Measurements from ENCODE around the gene SH3BP5.
A peak's percentile ranks its signal among the peaks of the same experiment; 100 is the strongest.

The SH3BP5 gene

DNA sequence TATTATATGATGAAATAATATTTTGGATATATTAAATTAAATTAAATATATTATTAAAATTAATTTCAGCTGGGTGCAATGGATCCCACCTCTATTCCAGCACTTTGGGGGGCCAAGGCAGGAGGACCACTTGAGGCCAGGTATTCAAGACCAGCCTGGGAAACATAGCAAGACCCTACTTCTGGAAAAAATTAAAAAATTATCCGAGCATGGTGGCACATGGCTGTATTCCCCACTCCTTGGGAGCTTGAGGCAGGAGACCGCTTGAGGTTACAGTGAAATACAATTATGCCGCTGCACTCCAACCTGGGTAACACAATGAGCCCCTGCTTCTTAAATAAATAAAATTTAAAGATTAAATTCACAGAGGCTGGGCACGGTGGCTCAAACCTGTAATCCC, 61.4 kb downstream of the SH3BP5 start:
- TF ChIP-seq, protein P1, sequence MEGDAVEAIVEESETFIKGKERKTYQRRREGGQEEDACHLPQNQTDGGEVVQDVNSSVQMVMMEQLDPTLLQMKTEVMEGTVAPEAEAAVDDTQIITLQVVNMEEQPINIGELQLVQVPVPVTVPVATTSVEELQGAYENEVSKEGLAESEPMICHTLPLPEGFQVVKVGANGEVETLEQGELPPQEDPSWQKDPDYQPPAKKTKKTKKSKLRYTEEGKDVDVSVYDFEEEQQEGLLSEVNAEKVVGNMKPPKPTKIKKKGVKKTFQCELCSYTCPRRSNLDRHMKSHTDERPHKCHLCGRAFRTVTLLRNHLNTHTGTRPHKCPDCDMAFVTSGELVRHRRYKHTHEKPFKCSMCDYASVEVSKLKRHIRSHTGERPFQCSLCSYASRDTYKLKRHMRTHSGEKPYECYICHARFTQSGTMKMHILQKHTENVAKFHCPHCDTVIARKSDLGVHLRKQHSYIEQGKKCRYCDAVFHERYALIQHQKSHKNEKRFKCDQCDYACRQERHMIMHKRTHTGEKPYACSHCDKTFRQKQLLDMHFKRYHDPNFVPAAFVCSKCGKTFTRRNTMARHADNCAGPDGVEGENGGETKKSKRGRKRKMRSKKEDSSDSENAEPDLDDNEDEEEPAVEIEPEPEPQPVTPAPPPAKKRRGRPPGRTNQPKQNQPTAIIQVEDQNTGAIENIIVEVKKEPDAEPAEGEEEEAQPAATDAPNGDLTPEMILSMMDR (IDR thresholded peaks at IDR 0.05; ENCODE audit: insufficient read depth, missing control alignments): no peak
- FAIRE-seq (no peak), DNase-seq (ENCODE audit: insufficient read length, low spot score) (no peak)

DNA sequence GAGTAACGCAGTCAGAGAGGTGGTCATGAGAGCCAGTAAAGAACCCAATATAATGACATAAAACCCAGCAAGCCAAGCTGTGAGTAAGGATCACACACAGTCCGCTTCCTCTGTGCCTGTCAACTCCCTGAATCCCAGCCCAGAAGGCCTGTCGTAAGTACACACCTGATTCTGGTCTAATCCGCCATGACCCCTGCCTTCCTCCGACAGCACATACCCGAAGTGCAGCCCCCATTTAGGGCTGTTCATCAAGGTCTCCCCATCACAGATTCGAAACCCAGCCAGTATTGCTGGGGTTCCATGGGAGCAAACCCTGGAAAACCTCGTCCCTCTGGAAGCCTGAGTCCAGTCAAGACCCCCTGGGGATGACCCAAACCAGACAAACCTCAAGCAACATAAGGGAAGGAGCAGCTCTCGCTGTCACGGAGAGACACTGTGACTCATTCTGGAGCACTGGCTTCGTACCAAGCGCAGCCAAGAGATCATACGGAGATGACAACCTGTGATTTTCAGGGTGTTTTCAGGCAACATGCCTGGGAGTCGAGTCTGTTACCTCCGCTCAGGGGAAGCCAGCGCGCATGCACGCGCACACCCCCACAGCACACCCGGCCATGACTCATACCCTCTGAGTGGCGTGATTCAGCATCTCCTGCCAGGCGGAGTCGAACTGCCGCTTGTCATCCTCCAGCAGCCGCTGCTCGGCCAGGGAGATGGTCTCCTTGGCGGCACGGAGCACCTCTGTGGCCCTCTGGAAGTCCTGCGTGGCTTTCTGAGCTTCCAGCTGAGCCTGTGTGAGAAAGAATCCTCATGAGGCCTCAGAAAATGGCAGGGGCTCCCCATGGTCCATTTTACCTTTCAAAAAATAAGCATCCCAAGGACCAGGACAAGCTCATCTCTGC, 63.0 kb downstream of the SH3BP5 start:
- TF ChIP-seq, protein P1 (IDR thresholded peaks at IDR 0.05; ENCODE audit: insufficient read depth, missing control alignments): no peak
- DNase-seq (ENCODE audit: insufficient read length, low spot score) (no peak), FAIRE-seq (no peak)

DNA sequence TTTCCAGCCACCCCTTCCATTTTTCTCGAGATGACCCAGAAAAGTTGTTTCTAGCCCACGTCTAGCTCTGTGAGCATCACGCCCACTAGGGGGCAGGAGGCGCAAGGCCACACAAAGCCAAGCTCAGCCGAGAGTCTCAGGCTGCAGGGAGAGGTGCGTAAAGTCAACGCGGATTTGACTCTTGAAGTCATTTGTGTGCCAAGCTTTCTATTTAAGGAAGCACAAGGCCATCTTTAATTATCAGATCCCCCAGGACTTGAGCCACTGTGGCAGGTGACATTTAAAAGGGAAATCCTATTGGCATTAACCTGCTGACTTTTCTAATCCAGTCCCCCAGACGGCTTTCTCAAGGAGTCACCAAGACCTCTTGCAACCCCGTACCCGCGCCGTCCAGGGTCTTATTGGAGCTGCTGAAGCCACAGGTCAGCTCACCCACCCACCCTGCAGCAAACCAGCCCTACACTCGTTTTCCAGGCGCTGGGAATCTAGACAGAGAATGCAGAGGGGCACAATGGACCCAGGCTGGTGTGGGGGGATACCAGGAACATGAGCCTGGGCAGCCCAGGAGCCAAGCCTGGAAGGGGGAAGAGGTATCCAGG, 64.3 kb downstream of the SH3BP5 start:
- DNase-seq (ENCODE audit: insufficient read length, low spot score) (peak; percentile 67), FAIRE-seq (no peak)
- TF ChIP-seq, protein P1 (IDR thresholded peaks at IDR 0.05; ENCODE audit: insufficient read depth, missing control alignments): peak; percentile 99

DNA sequence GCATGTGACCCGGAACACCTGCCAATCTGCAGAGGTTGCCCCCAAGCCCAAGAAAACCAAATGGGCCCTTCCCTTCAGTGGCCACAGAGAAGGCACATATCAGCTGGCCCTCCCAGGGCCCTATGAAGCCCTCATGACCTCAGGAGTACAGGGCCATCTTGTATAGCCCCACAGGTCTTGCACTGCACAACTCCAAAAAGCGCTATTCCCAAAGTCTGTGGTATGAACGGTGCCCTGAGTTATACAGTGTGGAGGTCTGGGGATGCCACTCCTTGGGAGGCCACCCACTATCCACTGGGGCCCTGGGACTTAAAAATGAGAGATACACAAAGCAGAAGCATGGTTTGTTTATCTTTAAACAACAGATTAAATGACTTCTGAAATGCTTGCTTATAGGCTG, 64.9 kb downstream of the SH3BP5 start:
- FAIRE-seq (no peak), DNase-seq (ENCODE audit: insufficient read length, low spot score) (no peak)
- TF ChIP-seq, protein P1 (IDR thresholded peaks at IDR 0.05; ENCODE audit: insufficient read depth, missing control alignments): no peak

DNA sequence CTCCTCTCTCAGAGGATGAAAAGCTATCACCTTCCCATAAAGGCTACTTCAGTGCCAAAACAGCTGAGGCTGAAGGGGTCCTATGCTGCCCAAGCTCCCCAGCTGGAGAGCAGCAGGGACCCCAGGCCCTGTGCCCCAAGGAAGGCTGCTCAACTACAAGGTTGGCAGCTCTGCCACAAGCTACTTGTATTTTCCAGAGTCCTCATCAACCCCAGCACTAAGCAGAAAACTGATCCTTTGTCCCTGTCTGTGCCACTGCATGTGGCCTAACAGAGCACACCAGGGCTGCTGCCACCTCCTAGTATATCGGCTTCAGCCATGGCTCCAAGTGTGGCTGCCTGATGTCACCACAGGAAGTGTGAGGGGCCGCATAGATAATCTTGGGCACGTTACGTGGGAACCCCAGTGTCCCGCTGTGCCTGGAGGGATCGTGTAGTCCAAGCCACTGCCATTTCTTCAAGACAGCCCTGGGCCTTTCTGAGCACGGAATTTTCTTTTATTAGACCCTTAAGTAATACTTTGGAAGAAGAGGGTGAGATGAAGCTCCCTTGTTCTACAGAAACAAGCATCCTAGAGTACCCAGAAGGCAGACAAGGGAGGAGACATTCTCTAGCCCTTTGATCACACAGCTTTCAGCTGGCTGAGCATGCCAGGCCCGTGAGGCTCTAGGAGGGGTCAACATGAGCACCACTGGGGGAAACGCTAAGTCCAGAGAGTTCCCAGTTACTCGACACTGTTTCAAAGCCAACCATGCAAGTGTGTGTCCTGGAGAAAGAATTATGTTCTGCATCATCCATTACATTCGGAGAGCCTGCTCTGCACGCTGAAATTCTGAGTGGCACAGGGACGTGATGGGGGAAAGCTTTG, 65.6 kb downstream of the SH3BP5 start:
- TF ChIP-seq, protein P1 (IDR thresholded peaks at IDR 0.05; ENCODE audit: insufficient read depth, missing control alignments): no peak
- FAIRE-seq (no peak), DNase-seq (ENCODE audit: insufficient read length, low spot score) (no peak)

DNA sequence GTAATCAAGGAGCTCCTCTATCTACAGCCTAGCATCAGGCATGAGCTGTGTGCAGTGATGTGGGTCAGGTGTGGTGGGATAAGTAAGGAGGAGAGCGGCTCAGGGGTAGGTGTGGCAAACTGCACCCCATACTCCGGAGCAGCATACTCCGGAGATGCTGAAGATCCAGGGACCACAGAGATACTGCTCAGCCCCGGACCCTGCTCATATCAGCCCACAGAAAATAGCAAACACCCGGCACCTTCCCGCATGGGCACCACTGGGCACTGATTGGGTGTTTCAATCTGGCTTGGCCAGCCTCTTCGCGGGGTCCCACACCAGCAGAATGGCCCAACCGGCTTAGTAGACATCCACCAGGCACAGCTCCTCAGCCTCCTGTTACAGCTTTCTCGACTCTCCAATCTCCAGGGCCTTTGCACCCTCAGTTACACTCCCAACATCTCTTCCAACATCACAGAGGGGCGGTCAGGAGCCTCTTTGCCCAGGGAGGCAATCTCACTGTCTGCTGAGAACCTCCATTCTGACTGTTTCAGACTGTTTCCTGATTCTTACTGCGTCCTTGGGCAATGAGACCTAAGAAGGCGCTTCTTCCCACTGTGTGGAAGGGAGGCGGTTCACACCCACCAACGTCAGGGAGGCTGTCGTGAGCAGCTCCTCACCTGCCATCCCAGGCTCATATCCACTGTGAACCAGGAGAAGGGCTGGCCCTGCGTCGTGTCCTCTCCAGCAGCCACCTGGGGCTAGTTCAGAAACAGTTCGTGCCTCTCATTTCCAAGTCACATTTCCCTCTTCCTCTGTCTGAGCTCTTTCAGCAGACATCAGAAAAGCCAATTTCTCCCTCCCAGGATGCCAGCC, 66.5 kb downstream of the SH3BP5 start:
- TF ChIP-seq, protein P1 (IDR thresholded peaks at IDR 0.05; ENCODE audit: insufficient read depth, missing control alignments): no peak
- DNase-seq (ENCODE audit: insufficient read length, low spot score): no peak
- FAIRE-seq: no peak
